GM12874 (cell line): ENCODE measurements around the gene URI1.

ENCODE experiments used
- TF ChIP-seq, protein P1 (sequence below): IDR thresholded peaks from 2 replicates; pipeline ENCODE4 v1.5.1; 2011; ENCODE audit warnings: low read depth, mild to moderate bottlenecking, control low read depth, low read length, moderate library complexity; ENCODE audit not compliant: insufficient read depth

Gene URI1

GRCh38 chr19:30044273-30045248, 102.5 kb downstream of the URI1 start:
- TF ChIP-seq, protein P1, sequence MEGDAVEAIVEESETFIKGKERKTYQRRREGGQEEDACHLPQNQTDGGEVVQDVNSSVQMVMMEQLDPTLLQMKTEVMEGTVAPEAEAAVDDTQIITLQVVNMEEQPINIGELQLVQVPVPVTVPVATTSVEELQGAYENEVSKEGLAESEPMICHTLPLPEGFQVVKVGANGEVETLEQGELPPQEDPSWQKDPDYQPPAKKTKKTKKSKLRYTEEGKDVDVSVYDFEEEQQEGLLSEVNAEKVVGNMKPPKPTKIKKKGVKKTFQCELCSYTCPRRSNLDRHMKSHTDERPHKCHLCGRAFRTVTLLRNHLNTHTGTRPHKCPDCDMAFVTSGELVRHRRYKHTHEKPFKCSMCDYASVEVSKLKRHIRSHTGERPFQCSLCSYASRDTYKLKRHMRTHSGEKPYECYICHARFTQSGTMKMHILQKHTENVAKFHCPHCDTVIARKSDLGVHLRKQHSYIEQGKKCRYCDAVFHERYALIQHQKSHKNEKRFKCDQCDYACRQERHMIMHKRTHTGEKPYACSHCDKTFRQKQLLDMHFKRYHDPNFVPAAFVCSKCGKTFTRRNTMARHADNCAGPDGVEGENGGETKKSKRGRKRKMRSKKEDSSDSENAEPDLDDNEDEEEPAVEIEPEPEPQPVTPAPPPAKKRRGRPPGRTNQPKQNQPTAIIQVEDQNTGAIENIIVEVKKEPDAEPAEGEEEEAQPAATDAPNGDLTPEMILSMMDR = no peak

DNA sequence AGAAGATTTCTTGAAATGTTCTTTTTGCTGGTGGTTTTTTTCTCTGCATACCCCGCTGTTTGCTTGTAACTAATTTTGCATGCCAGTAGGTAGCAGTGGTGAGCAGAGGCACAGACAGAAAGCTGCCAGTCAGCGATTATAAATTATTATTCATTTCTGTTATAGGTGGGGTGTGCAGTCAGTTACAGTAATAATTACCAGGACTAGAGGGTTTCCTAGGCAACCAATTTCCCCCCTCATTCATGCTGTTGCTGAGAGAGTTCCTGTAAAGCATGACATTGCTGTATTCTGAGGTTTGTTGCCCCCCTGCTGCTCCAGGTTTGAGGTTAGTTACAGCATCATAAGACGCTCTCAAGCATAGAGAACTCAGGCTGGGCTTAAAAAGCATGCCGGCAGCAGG, 104.5 kb downstream of the URI1 start:
- TF ChIP-seq, protein P1 = peak; percentile 72

- TF ChIP-seq, protein P1 = no peak
Measured at GRCh38 chr19:30047432-30047831, 105.4 kb downstream of the URI1 start.

GRCh38 chr19:30049226-30049625, 107.2 kb downstream of the URI1 start:
- TF ChIP-seq, protein P1 = no peak

GRCh38 chr19:30049846-30050667, 108.0 kb downstream of the URI1 start:
- TF ChIP-seq, protein P1 = no peak

- TF ChIP-seq, protein P1 = no peak
Measured at GRCh38 chr19:30052122-30053075, 110.4 kb downstream of the URI1 start.
